NCI-H187 (cell line): Measurements from ENCODE around the gene FADS2.

Experiments used
- DNase-seq, 2 experiments: peaks; one replicate each; lab custom pipeline; 2025; lab: John Stamatoyannopoulos, UW

FADS2 gene

GRCh38 chr11:61905801-61906521 is 77.9 kb downstream of the FADS2 start:
- DNase-seq = no peak

DNA sequence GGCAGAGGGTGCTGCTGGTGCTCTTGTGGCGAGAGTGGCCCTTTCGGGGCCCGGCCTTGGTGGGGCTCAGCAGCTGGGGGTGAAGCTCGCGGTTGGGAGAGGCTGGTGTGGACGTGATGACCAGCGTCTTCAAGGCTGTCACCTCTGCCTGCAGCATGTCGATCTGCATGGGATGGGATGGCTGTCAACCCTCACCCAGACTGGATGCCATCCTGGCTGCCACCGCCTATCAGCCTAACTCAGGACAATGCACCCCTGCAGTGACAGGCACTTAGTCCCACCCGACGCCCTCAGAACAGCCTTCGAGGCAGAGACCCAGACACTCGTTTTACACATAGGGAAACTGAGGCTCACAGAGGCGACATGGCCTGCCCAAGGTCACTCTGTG is 78.4 kb downstream of the FADS2 start:
- DNase-seq = no peak

DNA sequence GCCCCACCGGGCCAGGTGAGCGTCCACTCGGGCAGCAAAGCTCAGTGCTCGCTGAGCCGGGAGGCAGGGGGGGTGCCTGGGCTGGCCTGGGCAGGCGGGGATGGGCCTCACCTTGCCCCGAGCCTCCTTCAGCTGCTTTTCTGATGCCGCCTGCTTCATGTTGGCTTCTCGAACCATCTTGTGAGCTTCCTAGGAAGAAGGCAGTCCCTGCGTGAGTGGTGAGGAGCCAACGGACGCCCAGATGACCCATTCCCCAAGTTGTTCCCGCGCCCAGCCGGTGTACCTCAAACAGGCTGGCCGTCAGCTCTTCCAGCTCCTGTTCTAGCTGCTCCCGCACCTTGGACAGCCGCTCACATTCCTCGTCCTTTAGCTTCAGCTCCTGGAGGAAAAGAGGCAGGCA is 79.2 kb downstream of the FADS2 start:
- no peak for DNase-seq

DNA sequence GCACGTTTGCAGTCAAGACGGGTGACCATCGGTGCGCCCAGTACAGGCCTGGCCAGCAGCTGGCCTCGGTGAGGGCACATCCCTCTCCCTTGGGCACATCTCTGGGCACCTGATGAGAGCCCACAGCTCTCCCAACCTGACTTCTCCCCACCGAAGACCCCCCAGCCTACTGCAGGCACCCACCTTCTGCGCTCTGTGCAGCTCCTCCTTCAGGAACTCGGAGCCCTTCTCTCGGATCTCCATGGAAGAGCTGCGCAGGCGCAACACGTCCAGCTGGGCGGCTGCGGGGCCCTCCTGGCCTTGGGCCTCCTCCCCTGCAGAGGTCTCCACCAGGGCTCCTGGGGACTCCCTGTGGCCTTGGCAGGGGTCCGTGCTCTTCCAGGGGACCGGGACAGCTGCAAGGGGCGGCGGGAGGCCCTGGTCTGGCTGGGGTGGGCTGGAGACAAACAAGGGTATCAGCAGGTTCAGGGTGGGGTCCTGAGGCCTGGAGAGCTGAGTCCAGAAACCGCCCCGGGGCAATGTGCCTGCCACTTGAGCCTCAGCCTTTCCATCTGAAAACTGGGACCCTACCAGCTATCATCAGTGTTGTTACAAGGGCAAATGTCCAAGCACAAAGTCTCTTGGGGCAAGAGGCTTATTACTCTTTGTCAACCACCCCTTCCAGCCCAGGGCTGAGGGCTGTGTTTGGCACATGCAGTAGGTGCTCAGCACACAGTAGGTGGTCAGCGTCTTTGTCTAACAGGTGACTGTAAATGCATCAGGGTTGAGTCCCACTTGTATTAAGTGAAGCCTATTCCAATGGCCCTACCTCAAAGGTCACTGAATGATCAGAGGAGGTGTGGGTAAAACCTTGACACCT is 80.0 kb downstream of the FADS2 start:
- no peak for DNase-seq

DNA sequence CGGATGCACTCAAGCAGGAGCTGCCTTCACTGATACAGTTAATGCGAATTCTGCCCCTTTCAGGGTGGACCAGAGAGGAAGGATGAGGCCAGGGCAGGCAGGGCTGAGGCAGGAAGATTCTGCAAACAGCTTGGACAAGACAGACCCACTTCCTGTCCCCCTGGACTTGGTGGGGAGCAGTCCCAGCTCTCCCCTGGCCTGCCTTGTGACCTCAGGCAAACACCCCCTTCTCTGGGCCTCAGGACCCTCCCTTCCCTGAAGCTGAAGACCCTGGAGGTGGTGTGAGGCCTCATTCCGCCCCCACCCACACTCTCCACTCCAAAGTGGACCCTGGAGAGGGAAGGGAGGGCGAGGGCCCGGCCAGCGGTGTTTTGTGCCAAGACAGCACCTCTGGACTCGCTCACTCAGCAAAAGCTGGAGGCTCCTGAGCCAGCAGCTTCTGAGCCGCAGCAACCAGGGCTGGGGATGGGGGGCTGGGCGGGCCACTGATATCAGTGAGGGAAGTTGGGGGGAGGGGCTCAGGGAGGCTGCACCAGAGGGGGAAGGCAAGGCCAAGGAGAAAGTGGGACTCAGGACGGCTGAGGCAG is 80.7 kb downstream of the FADS2 start:
- no peak for DNase-seq

GRCh38 chr11:61910187-61911127 is 82.4 kb downstream of the FADS2 start:
- DNase-seq = no peak

- no peak for DNase-seq
Measured at GRCh38 chr11:61911128-61911700, 83.1 kb downstream of the FADS2 start.

DNA sequence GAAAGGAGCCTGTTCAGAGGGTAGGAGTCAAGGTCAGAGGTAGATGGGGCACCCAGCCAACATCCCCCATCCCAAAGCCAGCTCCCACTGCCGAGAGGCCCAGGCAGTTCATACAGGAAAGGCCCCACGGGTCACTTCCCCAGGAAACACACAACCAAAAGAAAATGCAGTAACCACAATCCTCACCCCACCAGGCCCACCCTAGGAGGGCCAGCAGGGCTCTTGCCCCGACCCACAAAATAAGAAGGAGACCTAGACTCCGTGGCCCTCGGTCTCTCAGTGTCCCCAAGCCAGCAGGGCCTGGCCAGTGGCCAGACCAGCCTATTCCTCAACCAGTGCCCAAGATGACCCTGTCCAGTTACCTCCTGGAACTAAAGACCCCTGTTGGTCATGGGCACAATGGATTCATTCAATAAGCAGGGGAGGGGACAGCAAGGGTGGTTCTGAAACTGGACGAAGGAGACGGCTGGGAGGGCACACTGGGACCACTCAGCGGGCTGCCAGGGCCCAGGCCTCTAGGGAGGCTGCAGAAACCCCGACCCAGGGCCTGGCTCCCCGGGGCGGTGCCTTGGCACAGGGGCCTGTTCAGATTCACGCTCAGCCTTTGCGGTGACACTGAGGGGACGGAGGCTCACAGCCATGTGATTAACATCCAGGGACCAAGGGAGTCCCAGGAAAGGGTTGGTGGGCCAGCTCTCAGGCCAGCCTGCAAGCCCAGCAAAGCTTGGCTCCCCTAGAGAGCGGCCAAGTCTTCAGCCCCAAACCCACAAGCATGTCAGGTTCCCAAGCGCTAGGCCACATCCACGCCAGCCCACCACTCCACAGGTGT is 83.8 kb downstream of the FADS2 start:
- no peak for DNase-seq

GRCh38 chr11:61912530-61912898 is 84.4 kb downstream of the FADS2 start:
- no peak for DNase-seq

DNA sequence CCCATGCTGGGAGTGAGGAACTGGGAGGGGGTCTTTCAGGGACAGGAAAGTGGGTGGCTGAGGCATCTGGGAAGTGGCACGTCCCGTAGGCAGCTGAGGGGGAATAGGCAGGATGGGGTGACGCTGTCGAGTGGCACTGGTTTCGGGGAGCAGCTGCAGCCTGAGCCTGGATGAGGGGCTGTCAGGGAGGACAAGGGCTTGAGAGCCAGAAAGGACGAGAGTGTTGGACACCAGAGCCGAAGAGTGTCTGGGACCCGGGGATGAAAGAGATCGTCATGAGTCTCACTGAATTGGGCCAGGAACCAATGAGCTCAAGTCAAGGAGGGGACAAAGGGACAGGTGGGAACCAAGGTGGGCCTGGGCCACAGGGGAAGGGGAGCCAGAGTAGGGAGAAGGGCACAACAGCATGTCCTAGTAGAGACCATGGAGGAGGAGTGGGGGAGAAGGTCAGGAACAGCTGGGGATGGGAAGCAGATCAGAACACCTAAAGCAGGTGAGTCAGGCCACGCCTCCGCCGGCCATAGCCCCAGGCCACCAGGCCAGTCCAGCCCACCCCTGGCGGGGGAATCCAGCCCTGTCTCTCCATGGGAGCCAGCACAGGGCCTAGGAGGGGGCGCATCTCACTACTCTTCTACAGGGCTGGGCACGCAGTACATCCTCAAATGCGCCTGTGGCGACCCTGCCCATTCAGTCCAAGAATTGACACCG is 85.0 kb downstream of the FADS2 start:
- DNase-seq = no peak

GRCh38 chr11:61913699-61914395 is 85.7 kb downstream of the FADS2 start:
- no peak for DNase-seq

- DNase-seq = no peak
Measured at GRCh38 chr11:61914471-61915171, 86.5 kb downstream of the FADS2 start.

DNA sequence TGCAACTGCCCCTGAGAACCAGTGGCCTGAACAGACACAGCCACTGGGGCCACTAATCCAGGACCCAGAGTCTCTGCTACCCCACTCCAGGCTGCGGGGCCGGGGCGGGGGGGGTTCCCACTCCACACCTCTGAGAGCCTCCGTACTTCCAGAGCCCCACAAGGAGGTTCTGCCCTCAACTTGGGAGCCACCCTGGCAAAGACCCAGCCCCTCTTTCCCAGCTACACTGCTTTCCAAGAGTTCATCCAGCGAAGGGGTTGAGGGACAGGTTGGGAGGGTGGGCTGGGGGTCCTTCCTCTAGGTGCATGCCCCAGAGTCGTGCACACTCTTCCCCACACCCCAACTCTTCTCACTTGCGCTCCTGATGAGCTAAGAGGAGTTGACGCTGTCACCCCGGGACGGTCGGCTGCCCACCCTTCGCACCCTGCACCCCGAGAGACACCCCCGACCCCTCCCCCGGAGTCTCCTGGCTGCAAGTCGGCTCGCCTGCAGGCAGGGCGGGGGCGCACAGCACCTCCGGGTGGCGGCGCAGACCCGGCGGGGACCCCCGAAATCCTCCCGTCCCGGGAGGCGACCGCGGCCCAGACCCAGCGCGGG is 88.7 kb downstream of the FADS2 start:
- DNase-seq = no peak
